GM12878 (cell line): ENCODE measurements around the gene RAB6B. TPM values are rescaled to one million over a fixed set of nuclear protein-coding genes. Genes with fewer than 3 reads are reported as not detected.

Experiments used
- ATAC-seq: fragments of 200-7000 bp; cut with Tn5 transposase; 3 replicates; pipeline ENCODE4 v1.9.1; 2020; ENCODE audit warnings: mild to moderate bottlenecking, moderate library complexity
- BruUV-seq: library from RNA; stranded (reverse); fragments of 400-500 nt; replicated peaks from 2 replicates; lab custom pipeline; 2021; lab: Mats Ljungman, UMichigan
- CTCF ChIA-PET: fragments of 300-600 bp; sonication (Branson Sonifier 250); formaldehyde crosslinking; extraction: SDS; loops from one replicate; lab custom pipeline; 2021; ENCODE audit warnings: inconsistent platforms; lab: Yijun Ruan, JAX
- POLR2A ChIA-PET: fragments of 350-600 bp; formaldehyde crosslinking; extraction: SDS; loops from one replicate; lab custom pipeline; 2021; ENCODE audit warnings: inconsistent platforms; lab: Charles Lee
- RAD21 ChIA-PET: fragments of 300-600 bp; sonication (Branson Sonifier 250); formaldehyde crosslinking; loops from one replicate; lab custom pipeline; 2023; ENCODE audit warnings: antibody characterized with exemption; ENCODE audit not compliant: unreplicated experiment; lab: Charles Lee
- SMC1A ChIA-PET: fragments of 300-600 bp; sonication (Branson Sonifier 250); formaldehyde crosslinking; loops from one replicate; lab custom pipeline; 2023; ENCODE audit not compliant: unreplicated experiment, uncharacterized antibody; lab: Charles Lee
- DNase-seq: peaks from one replicate; pipeline ENCODE4 v3.0.0-alpha.2; 2011; ENCODE audit warnings: low read depth, low spot score
- FAIRE-seq: peaks from 3 replicates; lab custom pipeline; 2011; peaks lifted over from hg19 to GRCh38; lab: Jason Lieb, UNC
- H2AFZ ChIP-seq: 2 replicates; pipeline ENCODE4 v1.6.0; 2011; ENCODE audit warnings: low read depth, low read length, control low read depth; ENCODE audit not compliant: control insufficient read depth
- H3K27ac ChIP-seq: 2 replicates; pipeline ENCODE4 v1.5.1; 2011; ENCODE audit warnings: control low read depth; ENCODE audit not compliant: control insufficient read depth, insufficient read depth
- H3K27me3 ChIP-seq, 2 experiments: replicated peaks in 1 of 2; 2 replicates each; pipeline versions ENCODE4 v1.6.0 to v1.6.1; 2011; ENCODE audit warnings: low read length in 1 of 2; ENCODE audit not compliant: control insufficient read depth in 2 of 2, insufficient read depth in 2 of 2
- H3K36me3 ChIP-seq, 2 experiments: 2 replicates each; pipeline ENCODE4 v1.5.1; 2011; ENCODE audit warnings: low read length in 1 of 2; ENCODE audit not compliant: control insufficient read depth in 2 of 2, insufficient read depth in 2 of 2
- H3K4me1 ChIP-seq: 2 replicates; pipeline ENCODE4 v1.6.1; 2011; ENCODE audit warnings: mild to moderate bottlenecking, low read length, moderate library complexity, mixed read lengths; ENCODE audit not compliant: control insufficient read depth, insufficient read depth
- H3K4me2 ChIP-seq: 2 replicates; pipeline ENCODE4 v1.6.0; 2011; ENCODE audit warnings: control low read depth; ENCODE audit not compliant: control insufficient read depth, insufficient read depth
- H3K4me3 ChIP-seq: fragments of 200-600 bp; sonication (generic); 2 replicates; pipeline ENCODE4 v1.5.1; 2016
- H3K79me2 ChIP-seq: 2 replicates; pipeline ENCODE4 v1.6.0; 2011; ENCODE audit warnings: low read length; ENCODE audit not compliant: control insufficient read depth, insufficient read depth
- H3K9ac ChIP-seq: 2 replicates; pipeline ENCODE4 v1.8.0; 2011; ENCODE audit warnings: low read length, control low read depth, mixed read lengths; ENCODE audit not compliant: control insufficient read depth, insufficient read depth
- H3K9me3 ChIP-seq: replicated peaks from 3 replicates; pipeline ENCODE4 v1.5.1; 2011; ENCODE audit warnings: mild to moderate bottlenecking, low read length; ENCODE audit not compliant: control insufficient read depth, insufficient read depth
- H4K20me1 ChIP-seq: 2 replicates; pipeline ENCODE4 v1.6.0; 2011; ENCODE audit not compliant: control insufficient read depth, insufficient read depth
- ATF2 ChIP-seq: IDR thresholded peaks from 2 replicates; pipeline ENCODE4 v1.6.1; 2012; ENCODE audit warnings: low read length, inconsistent platforms
- CBX3 ChIP-seq: fragments of 200-600 bp; sonication (generic); IDR thresholded peaks from 2 replicates; pipeline ENCODE4 v1.6.1; 2016; ENCODE audit warnings: low read depth, borderline replicate concordance
- CHD4 ChIP-seq: fragments of 200-600 bp; sonication (generic); IDR thresholded peaks from 2 replicates; pipeline ENCODE4 v1.6.1; 2016; ENCODE audit warnings: mild to moderate bottlenecking
- EZH2 ChIP-seq: IDR thresholded peaks from 2 replicates; pipeline ENCODE4 v1.6.1; 2012; ENCODE audit warnings: low read depth, mild to moderate bottlenecking, control low read depth, inconsistent platforms, low read length, borderline replicate concordance; ENCODE audit not compliant: control insufficient read depth
- HDAC2 ChIP-seq: fragments of 200-600 bp; sonication (generic); IDR thresholded peaks from 2 replicates; pipeline ENCODE4 v1.6.1; 2017
- HDGF ChIP-seq: fragments of 450-650 bp; IDR thresholded peaks from 2 replicates; pipeline ENCODE4 v1.6.1; 2016; ENCODE audit warnings: antibody characterized with exemption
- KLF5 ChIP-seq: fragments of 450-650 bp; IDR thresholded peaks from 2 replicates; pipeline ENCODE4 v1.6.1; 2014; ENCODE audit warnings: mild to moderate bottlenecking; ENCODE audit not compliant: partially characterized antibody
- MLLT1 ChIP-seq: fragments of 450-650 bp; IDR thresholded peaks from 2 replicates; pipeline ENCODE4 v1.6.1; 2016; ENCODE audit warnings: mild to moderate bottlenecking
- MTA3 ChIP-seq: IDR thresholded peaks from 2 replicates; pipeline ENCODE4 v1.6.1; 2012; ENCODE audit warnings: low read length, inconsistent platforms, borderline replicate concordance
- RAD51 ChIP-seq: fragments of 450-650 bp; IDR thresholded peaks from 2 replicates; pipeline ENCODE4 v1.6.1; 2016; ENCODE audit warnings: moderate library complexity, mild to moderate bottlenecking, inconsistent platforms
- RB1 ChIP-seq: fragments of 450-650 bp; formaldehyde crosslinking; IDR thresholded peaks from 2 replicates; pipeline ENCODE4 v1.6.1; 2017; ENCODE audit warnings: mild to moderate bottlenecking, borderline replicate concordance
- ZBTB40 ChIP-seq: fragments of 450-650 bp; IDR thresholded peaks from 2 replicates; pipeline ENCODE4 v1.6.1; 2016; ENCODE audit warnings: mild to moderate bottlenecking, moderate library complexity, borderline replicate concordance
- WGBS: methylation state at CpG from one replicate; pipeline ENCODE4 v1.1.6; 2016; ENCODE audit warnings: low lambda C conversion rate; ENCODE audit not compliant: insufficient replicate concordance, insufficient coverage; ENCODE audit errors: missing lambda C conversion rate; 5-methylcytosine and 5-hydroxymethylcytosine counted together
- in situ Hi-C: fragments of 300-500 bp; cut with MboI; formaldehyde crosslinking; loops from 9 replicates; pipeline ENCODE4 v1.14.3; 2018; ENCODE audit warnings: mixed read lengths
- intact Hi-C: fragments of 100-400 bp; cut with micrococcal nuclease; formaldehyde crosslinking; loops from one replicate; pipeline ENCODE4 v1.14.2; 2022; ENCODE audit not compliant: unreplicated experiment
- polyA plus RNA-seq, 11 experiments: library from polyadenylated mRNA; depleted of rRNA in 4 of 11; unstranded in 6 of 11; stranded (reverse) in 5 of 11; fragments of >200 nt; fragmentation: Nextera tagmentation in 4 of 11; fragmentation: Illumina TruSeq in 1 of 11; extraction: Ambion mirVana in 4 of 11; extraction: Trizol in 1 of 11; gene quantifications; 1 replicate in 1 of 11; 2 replicates in 10 of 11; pipeline versions ENCODE4 v1.2.1 to v1.2.3, GENCODE V29; 2011 to 2016; ENCODE audit warnings: inconsistent platforms in 2 of 11, missing spikeins in 2 of 11, low read depth in 1 of 11
- total RNA-seq, 4 experiments: library from RNA; depleted of rRNA in 3 of 4; stranded (reverse); fragments of >200 nt in 3 of 4; fragmentation: Illumina TruSeq in 1 of 4; extraction: Trizol in 1 of 4; gene quantifications; 2 replicates each; pipeline versions ENCODE4 v1.2.1 to v1.2.3, GENCODE V29; 2013 to 2021
- TF ChIP-seq, protein P1 (sequence below): fragments of 450-650 bp; IDR thresholded peaks from 2 replicates; pipeline ENCODE4 v1.6.1; 2014; ENCODE audit warnings: mild to moderate bottlenecking
- TF ChIP-seq, protein P2 (sequence below): fragments of 450-650 bp; IDR thresholded peaks from 2 replicates; pipeline ENCODE4 v1.6.1; 2018; ENCODE audit warnings: borderline replicate concordance, mild to moderate bottlenecking; ENCODE audit not compliant: partially characterized antibody

The RAB6B gene
- total and polyA plus RNA-seq, 10 of the 15 experiments (the other 5 are each of a cell fraction or from before 2014, with no cell fraction given): 0.01 to 0.16 (median 0.04) TPM; not detected in 5

GRCh38 chr3:133830071-133830470 lies 65.6 kb downstream of the RAB6B start:
- DNase-seq: no peak
- no peak for TF ChIP-seq ZBTB40
- TF ChIP-seq EZH2: no peak
- TF ChIP-seq MTA3: no peak
- no peak for TF ChIP-seq RB1
- TF ChIP-seq MLLT1: no peak
- TF ChIP-seq HDAC2: no peak
- TF ChIP-seq, protein P1, sequence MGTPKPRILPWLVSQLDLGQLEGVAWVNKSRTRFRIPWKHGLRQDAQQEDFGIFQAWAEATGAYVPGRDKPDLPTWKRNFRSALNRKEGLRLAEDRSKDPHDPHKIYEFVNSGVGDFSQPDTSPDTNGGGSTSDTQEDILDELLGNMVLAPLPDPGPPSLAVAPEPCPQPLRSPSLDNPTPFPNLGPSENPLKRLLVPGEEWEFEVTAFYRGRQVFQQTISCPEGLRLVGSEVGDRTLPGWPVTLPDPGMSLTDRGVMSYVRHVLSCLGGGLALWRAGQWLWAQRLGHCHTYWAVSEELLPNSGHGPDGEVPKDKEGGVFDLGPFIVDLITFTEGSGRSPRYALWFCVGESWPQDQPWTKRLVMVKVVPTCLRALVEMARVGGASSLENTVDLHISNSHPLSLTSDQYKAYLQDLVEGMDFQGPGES: no peak
- TF ChIP-seq, protein P2, sequence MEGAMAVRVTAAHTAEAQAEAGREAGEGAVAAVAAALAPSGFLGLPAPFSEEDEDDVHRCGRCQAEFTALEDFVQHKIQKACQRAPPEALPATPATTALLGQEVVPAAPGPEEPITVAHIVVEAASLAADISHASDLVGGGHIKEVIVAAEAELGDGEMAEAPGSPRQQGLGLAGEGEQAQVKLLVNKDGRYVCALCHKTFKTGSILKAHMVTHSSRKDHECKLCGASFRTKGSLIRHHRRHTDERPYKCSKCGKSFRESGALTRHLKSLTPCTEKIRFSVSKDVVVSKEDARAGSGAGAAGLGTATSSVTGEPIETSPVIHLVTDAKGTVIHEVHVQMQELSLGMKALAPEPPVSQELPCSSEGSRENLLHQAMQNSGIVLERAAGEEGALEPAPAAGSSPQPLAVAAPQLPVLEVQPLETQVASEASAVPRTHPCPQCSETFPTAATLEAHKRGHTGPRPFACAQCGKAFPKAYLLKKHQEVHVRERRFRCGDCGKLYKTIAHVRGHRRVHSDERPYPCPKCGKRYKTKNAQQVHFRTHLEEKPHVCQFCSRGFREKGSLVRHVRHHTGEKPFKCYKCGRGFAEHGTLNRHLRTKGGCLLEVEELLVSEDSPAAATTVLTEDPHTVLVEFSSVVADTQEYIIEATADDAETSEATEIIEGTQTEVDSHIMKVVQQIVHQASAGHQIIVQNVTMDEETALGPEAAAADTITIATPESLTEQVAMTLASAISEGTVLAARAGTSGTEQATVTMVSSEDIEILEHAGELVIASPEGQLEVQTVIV: no peak
- no peak for TF ChIP-seq RAD51
- TF ChIP-seq CBX3: no peak
- TF ChIP-seq HDGF: no peak
- TF ChIP-seq ATF2: no peak
- TF ChIP-seq KLF5: no peak
- TF ChIP-seq CHD4: no peak

More at GRCh38 chr3:133830071-133830470, 65.6 kb downstream of the RAB6B start:
- WGBS: 35% methylated on average over 3 of the region's 3 CpGs
- CTCF ChIA-PET: interaction anchor here (0.7 to 1.3 kb wide), 2 partner anchors 12 to 166 kb away, joined by 3 read pairs; no protein-coding TSS in a partner anchor
- H3K9ac ChIP-seq: no peak overlapping the region
- H2AFZ ChIP-seq: no peak overlapping the region
- no TSS peak for BruUV-seq
- H3K79me2 ChIP-seq: no peaks in the 10 kb centered on the region
- no peaks in the 10 kb centered on the region for H3K4me1 ChIP-seq
- ATAC-seq (no peak), FAIRE-seq (no peak)
- intact Hi-C loops (no loop called here), in situ Hi-C loops (no loop called here)
- POLR2A ChIA-PET: no interaction called here
- H3K36me3 ChIP-seq: no peaks in the 10 kb centered on the region
- no peak overlapping the region for H3K27ac ChIP-seq
- H3K27me3 ChIP-seq: no peaks in the 10 kb centered on the region
- RAD21 ChIA-PET: no interaction called here
- no peak overlapping the region for H3K4me2 ChIP-seq
- SMC1A ChIA-PET: no interaction called here
- no peaks in the 10 kb centered on the region for H4K20me1 ChIP-seq
- H3K4me3 ChIP-seq: no peak overlapping the region
- H3K9me3 ChIP-seq: no peaks in the 10 kb centered on the region
